ENCODE results near the gene ANAPC10.
"Not testable (repeated sequence)": the region's sequence is repeated elsewhere in the genome, so short reads cannot be mapped to it uniquely, and the experiment has no call there.

The ANAPC10 gene

DNA sequence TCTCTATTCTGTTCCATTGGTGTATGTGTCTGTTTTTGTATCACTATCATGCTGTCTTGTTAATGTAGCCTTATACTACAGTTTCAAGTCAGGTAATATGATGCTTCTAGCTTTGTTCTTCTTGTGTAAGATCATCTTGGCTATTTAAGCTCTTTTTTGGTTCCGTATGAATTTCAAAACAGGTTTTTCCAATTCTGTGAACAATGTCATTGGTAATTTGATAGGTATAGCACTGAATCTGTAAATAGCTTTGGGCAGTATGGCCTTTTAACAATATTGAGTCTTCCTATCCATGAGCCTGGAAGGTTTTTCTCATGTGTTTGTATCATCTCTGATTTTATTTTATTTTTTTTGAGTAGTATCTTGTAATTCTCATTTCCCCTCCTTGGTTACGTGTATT lies 94.3 kb downstream of the ANAPC10 start:
- H3K27ac ChIP-seq, result no peak overlapping the region
- TF ChIP-seq, protein P1, sequence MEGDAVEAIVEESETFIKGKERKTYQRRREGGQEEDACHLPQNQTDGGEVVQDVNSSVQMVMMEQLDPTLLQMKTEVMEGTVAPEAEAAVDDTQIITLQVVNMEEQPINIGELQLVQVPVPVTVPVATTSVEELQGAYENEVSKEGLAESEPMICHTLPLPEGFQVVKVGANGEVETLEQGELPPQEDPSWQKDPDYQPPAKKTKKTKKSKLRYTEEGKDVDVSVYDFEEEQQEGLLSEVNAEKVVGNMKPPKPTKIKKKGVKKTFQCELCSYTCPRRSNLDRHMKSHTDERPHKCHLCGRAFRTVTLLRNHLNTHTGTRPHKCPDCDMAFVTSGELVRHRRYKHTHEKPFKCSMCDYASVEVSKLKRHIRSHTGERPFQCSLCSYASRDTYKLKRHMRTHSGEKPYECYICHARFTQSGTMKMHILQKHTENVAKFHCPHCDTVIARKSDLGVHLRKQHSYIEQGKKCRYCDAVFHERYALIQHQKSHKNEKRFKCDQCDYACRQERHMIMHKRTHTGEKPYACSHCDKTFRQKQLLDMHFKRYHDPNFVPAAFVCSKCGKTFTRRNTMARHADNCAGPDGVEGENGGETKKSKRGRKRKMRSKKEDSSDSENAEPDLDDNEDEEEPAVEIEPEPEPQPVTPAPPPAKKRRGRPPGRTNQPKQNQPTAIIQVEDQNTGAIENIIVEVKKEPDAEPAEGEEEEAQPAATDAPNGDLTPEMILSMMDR (conservative IDR thresholded peaks at IDR 0.05), result no peak
- TF ChIP-seq ZFX (IDR thresholded peaks at IDR 0.05), result no peak

DNA sequence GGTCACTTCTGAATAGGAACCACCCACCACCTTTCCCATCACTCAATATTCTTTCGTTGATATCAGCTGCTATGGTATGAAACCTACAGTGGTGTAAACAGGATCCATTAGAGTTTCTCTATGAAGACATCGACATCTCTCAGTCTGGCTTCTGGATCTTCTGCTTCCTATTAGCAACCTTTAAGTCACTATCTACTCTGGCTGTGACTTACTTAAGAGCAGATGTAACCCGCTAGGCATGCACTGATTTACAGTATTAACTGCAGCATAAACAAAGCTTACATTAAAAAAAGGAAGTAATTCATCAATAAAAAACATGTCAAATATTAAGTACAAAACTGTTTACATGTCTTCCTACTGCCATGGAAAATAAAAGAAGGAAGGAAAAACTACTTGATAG lies 96.4 kb downstream of the ANAPC10 start:
- no peak overlapping the region for H3K27ac ChIP-seq
- TF ChIP-seq ZFX (IDR thresholded peaks at IDR 0.05), result no peak
- TF ChIP-seq, protein P1 (conservative IDR thresholded peaks at IDR 0.05), result no peak

DNA sequence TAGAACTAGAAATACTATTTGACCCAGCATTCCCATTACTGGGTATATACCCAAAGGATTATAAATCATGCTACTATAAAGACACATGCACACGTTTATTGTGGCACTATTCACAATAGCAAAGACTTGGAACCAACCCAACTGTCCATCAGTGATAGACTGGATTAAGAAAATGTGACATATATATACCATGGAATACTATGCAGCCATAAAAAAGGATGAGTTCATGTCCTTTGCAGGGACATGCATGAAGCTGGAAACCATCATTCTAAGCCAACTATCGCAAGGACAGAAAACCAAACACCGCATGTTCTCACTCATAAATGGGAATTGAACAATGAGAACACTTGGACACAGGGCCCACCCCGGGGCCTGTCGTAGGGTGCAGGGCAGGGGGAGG lies 97.3 kb downstream of the ANAPC10 start:
- H3K27ac ChIP-seq, result not testable (repeated sequence)

GRCh38 chr4:144989306-144989705 lies 108.7 kb downstream of the ANAPC10 start:
- H3K27ac ChIP-seq, result no peak overlapping the region
- TF ChIP-seq, protein P1 (conservative IDR thresholded peaks at IDR 0.05), result no peak

DNA sequence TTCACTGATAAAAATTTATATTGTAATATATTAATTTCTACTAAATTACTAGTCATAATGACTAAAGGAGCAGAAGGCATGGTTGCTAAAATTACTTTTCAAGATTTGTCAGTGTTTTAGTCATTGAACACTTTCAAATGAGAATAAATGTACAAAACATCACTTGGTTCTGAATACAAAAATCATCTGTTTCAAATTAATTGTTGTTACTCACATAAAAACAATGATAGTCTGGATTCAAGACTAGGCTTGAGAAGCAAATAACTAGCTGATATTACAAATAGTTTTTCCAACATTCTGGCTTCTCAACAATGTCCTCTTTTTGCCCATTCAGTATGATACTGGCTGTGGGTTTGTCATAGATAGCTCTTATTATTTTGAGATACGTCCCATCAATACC lies 112.5 kb downstream of the ANAPC10 start:
- TF ChIP-seq, protein P1 (conservative IDR thresholded peaks at IDR 0.05), result no peak
- TF ChIP-seq ZFX (IDR thresholded peaks at IDR 0.05), result no peak
- no peak overlapping the region for H3K27ac ChIP-seq

DNA sequence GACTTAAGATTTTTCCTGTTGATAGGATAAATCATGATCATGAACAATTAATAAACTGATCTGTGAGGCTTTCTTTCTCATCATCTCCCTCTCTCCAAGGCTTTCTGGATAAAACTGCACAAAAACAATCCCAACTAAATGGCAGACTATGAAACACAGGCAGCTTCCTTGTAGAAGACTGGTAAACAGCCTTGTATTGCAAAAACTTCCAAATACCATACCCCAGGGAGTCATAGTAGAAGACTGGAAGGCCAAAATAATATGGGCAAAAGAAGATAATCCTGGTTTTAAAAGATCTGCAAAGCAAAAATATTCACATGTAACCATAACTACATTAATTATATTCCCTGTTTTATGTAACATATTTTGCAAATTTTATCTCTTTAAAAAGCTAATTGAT lies 113.0 kb downstream of the ANAPC10 start:
- H3K27ac ChIP-seq, result no peak overlapping the region
- TF ChIP-seq ZFX (IDR thresholded peaks at IDR 0.05), result no peak
- TF ChIP-seq, protein P1 (conservative IDR thresholded peaks at IDR 0.05), result no peak

DNA sequence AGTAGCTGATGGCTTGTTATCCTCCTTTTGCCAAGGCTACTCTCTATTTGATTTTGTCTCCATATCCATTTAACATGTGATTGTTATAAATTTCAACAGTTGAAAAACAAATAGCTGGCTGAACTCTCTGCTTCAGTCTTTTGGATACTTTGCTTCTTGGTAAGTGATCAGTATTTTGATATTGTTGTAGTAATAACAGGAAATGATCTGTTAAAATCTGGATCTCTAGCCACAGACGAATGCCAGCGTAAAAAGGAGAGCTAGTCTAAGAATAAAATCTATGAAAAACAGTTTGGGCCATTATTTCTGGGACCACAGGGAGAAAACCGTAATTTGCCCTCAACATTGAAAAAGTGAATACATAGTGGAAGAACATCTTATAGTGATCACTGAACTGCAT lies 113.8 kb downstream of the ANAPC10 start:
- TF ChIP-seq ZFX (IDR thresholded peaks at IDR 0.05), result no peak
- TF ChIP-seq, protein P1 (conservative IDR thresholded peaks at IDR 0.05), result no peak
- no peak overlapping the region for H3K27ac ChIP-seq

DNA sequence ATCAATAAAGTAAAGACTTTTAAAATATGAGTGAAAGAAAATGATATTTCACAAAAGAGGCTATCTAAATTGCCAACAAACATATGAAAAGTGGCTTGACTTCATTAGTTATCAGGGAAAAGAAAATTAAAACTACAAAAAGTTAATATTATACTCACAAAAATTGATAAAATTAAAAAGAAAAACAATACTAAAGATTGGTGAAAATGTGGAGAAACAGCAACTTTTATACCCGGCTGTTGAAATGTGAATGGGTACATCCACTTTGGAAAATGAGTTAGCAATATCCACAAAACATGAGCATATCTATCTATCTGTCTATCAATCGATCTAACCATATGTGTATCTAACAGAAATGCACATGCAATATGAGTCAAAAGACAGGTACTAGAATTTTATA lies 122.3 kb downstream of the ANAPC10 start:
- no peak for TF ChIP-seq ZFX (IDR thresholded peaks at IDR 0.05)
- TF ChIP-seq, protein P1 (conservative IDR thresholded peaks at IDR 0.05), result no peak
- H3K27ac ChIP-seq, result no peak overlapping the region
